ENCODE measurements around the gene ST6GALNAC3.

DNA sequence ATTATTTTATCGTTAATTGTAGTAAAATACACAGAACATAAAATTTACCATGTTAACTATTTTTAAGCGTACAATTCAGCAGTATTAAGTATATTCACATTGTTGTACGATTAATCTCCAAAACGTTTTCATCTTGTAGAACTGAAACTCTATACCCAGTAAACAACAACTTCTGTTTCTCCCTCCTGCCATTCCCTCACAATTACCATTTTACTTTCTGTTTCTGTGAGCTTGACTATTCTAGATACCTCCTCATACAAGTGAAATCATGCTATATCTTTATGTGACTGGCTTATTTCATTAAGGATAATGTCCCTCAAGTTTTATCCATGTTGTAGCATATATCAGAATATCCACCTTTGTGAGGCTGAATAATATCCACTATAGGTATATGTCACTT lies 156.8 kb downstream of the ST6GALNAC3 start:
- TF ChIP-seq, protein P1, sequence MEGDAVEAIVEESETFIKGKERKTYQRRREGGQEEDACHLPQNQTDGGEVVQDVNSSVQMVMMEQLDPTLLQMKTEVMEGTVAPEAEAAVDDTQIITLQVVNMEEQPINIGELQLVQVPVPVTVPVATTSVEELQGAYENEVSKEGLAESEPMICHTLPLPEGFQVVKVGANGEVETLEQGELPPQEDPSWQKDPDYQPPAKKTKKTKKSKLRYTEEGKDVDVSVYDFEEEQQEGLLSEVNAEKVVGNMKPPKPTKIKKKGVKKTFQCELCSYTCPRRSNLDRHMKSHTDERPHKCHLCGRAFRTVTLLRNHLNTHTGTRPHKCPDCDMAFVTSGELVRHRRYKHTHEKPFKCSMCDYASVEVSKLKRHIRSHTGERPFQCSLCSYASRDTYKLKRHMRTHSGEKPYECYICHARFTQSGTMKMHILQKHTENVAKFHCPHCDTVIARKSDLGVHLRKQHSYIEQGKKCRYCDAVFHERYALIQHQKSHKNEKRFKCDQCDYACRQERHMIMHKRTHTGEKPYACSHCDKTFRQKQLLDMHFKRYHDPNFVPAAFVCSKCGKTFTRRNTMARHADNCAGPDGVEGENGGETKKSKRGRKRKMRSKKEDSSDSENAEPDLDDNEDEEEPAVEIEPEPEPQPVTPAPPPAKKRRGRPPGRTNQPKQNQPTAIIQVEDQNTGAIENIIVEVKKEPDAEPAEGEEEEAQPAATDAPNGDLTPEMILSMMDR (IDR thresholded peaks at IDR 0.05) = no peak
- TF ChIP-seq POLR2A (IDR thresholded peaks at IDR 0.05) = no peak
